Naive thymus-derived CD4-positive, alpha-beta T cell (primary cell): ENCODE results near the gene DYNC2I2. TPM values are rescaled to one million over a fixed set of nuclear protein-coding genes. Genes with fewer than 3 reads are reported as not detected.
"Not testable (repeated sequence)": the region's sequence is repeated elsewhere in the genome, so short reads cannot be mapped to it uniquely, and the experiment has no call there.

Experiments used
- ATAC-seq: fragments of 150-1000 bp; cut with Tn5 transposase; 2 replicates; pipeline ENCODE4 v1.10.0; 2021; ENCODE audit warnings: mild to moderate bottlenecking, moderate library complexity
- CTCF ChIA-PET: fragments of 350-600 bp; sonication (Branson Sonifier 250); formaldehyde crosslinking; loops from one replicate; lab custom pipeline; 2021; ENCODE audit warnings: antibody characterized with exemption; lab: Charles Lee
- POLR2A ChIA-PET: fragments of 350-600 bp; sonication (Branson Sonifier 250); formaldehyde crosslinking; loops from one replicate; lab custom pipeline; 2021; ENCODE audit warnings: antibody characterized with exemption, inconsistent platforms; lab: Charles Lee
- DNase-seq, 9 donors: peaks; one replicate each; pipeline versions ENCODE4 v3.0.0 to v3.0.0-alpha.2; 2020 to 2022; ENCODE audit warnings: mixed read lengths in 1 of 9
- H3K27ac ChIP-seq: one replicate; pipeline ENCODE4 v1.7.0; 2013; ENCODE audit warnings: mild to moderate bottlenecking, low read depth, low read length, moderate library complexity
- H3K27me3 ChIP-seq, 2 donors: one replicate each; pipeline ENCODE4 v1.7.0; 2013; ENCODE audit warnings: low read length in 2 of 2, mild to moderate bottlenecking in 2 of 2, moderate library complexity in 2 of 2; ENCODE audit not compliant: control insufficient read depth in 2 of 2, insufficient read depth in 2 of 2
- H3K36me3 ChIP-seq, 3 experiments: 1 replicate in 2 of 3; 2 replicates in 1 of 3; pipeline ENCODE4 v1.7.0; 2013; ENCODE audit warnings: low read length in 3 of 3, mild to moderate bottlenecking in 3 of 3, moderate library complexity in 1 of 3; ENCODE audit not compliant: insufficient read depth in 3 of 3, control insufficient read depth in 2 of 3
- H3K4me1 ChIP-seq, 2 donors: one replicate each; pipeline ENCODE4 v1.7.0; 2013; ENCODE audit warnings: low read length in 2 of 2, mild to moderate bottlenecking in 2 of 2, moderate library complexity in 1 of 2; ENCODE audit not compliant: control insufficient read depth in 2 of 2, insufficient read depth in 2 of 2
- H3K4me3 ChIP-seq: 2 replicates; pipeline ENCODE4 v1.7.0; 2013; ENCODE audit warnings: mild to moderate bottlenecking, low read length
- H3K9me3 ChIP-seq, 3 experiments: 1 replicate in 2 of 3; 2 replicates in 1 of 3; pipeline ENCODE4 v1.7.0; 2013; ENCODE audit warnings: low read length in 3 of 3; ENCODE audit not compliant: control insufficient read depth in 2 of 3
- H3K27ac Mint-ChIP-seq, 9 donors: one replicate each; pipeline ENCODE4 v1.8.0; 2020 to 2022; ENCODE audit warnings: mixed read lengths in 9 of 9, mild to moderate bottlenecking in 8 of 9, moderate library complexity in 5 of 9, inconsistent platforms in 2 of 9
- H3K27me3 Mint-ChIP-seq, 5 donors: one replicate each; pipeline ENCODE4 v1.8.0; 2021 to 2022; ENCODE audit warnings: mixed read lengths in 5 of 5, mild to moderate bottlenecking in 1 of 5
- H3K36me3 Mint-ChIP-seq, 5 donors: one replicate each; pipeline ENCODE4 v1.8.0; 2020 to 2022; ENCODE audit warnings: mixed read lengths in 5 of 5, mild to moderate bottlenecking in 3 of 5, inconsistent platforms in 1 of 5
- H3K4me1 Mint-ChIP-seq, 7 donors: one replicate each; pipeline ENCODE4 v1.8.0; 2020 to 2022; ENCODE audit warnings: mixed read lengths in 7 of 7, mild to moderate bottlenecking in 3 of 7, inconsistent platforms in 1 of 7
- H3K4me3 Mint-ChIP-seq, 10 donors: one replicate each; pipeline ENCODE4 v1.8.0; 2020 to 2022; ENCODE audit warnings: mild to moderate bottlenecking in 10 of 10, mixed read lengths in 10 of 10, moderate library complexity in 6 of 10, inconsistent platforms in 2 of 10
- H3K9me3 Mint-ChIP-seq, 11 donors: one replicate each; pipeline ENCODE4 v1.8.0; 2020 to 2022; ENCODE audit warnings: mixed read lengths in 11 of 11, mild to moderate bottlenecking in 4 of 11, inconsistent platforms in 1 of 11, moderate library complexity in 1 of 11
- intact Hi-C, 2 donors: fragments of 100-400 bp; cut with micrococcal nuclease; formaldehyde crosslinking; loops; one replicate each; pipeline ENCODE4 v1.15.1; 2023
- polyA plus RNA-seq, 2 donors: library from polyadenylated mRNA; unstranded; fragments of 300-500 nt; fragmentation: Illumina TruSeq; gene quantifications; one replicate each; pipeline ENCODE4 v1.2.3, GENCODE V29; 2021
- total RNA-seq, 6 experiments: library from RNA in 5 of 6; stranded (reverse) in 5 of 6; gene quantifications; 1 replicate in 5 of 6; 2 replicates in 1 of 6; pipeline ENCODE4 v1.2.3 and lab custom pipeline; 2021 to 2026

The DYNC2I2 gene
- total and polyA plus RNA-seq, 7 experiments from 2014 or later = 1.4 to 41.7 (median 3.7) TPM

- Histone ChIP-seq H3K36me3 (no peaks in the 10 kb centered on the region), H3K27me3 (no peaks in the 10 kb centered on the region), H3K4me1 (no peaks in the 10 kb centered on the region), H3K27ac (peak overlapping the region; percentile 60), H3K9me3 (no peaks in the 10 kb centered on the region), H3K4me3 (peak overlapping the region; percentile 68)
- peak overlapping the region; percentile 63 to 92 (median 84) for H3K4me3 Mint-ChIP-seq
- H3K9me3 Mint-ChIP-seq = no peaks in the 10 kb centered on the region
- H3K4me1 Mint-ChIP-seq = peaks cover 4 to 17% (median 10%) of the 10 kb centered on the region in 7 donors
- CTCF ChIA-PET = interaction anchor here (0.6 kb wide), 1 partner anchor 38 kb away, joined by 3 read pairs; no protein-coding TSS in a partner anchor
- POLR2A ChIA-PET = interaction anchor here (1.4 kb wide), 1 partner anchor 11 kb away, joined by 5 read pairs; no protein-coding TSS in a partner anchor
- peak overlapping the region in 6 of 9 donors; percentile 56 to 80 (median 74) for H3K27ac Mint-ChIP-seq
- peaks cover 0 to 2% (median 0%) of the 10 kb centered on the region in 5 donors for H3K36me3 Mint-ChIP-seq
- intact Hi-C loops = loop anchor here (1.0 to 5.0 kb wide), 5 partner anchors 14 to 84 kb away; partner anchors contain the start of genes DYNC2I2 (in 2 of the 2), SET (in 2 of the 2), TBC1D13 (in 2 of the 2) and ZDHHC12 (in 2 of the 2)
- ATAC-seq = peak; percentile 42
- DNase-seq = peak in 4 of 9 donors; percentile 21 to 52 (median 22)
- H3K27me3 Mint-ChIP-seq = no peaks in the 10 kb centered on the region
Measured at GRCh38 chr9:128702949-128703615, 46.4 kb upstream of the DYNC2I2 start.

- Histone ChIP-seq H3K4me3 (peak within 1 kb of the TSS; percentile 68), H3K9me3 (no peaks in the 10 kb centered on the region), H3K27me3 (no peaks in the 10 kb centered on the region), H3K27ac (peak within 1 kb of the TSS; percentile 60), H3K4me1 (no peaks in the 10 kb centered on the region), H3K36me3 (no peaks in the 10 kb centered on the region)
- intact Hi-C loops = loop anchor here (1.0 to 5.0 kb wide), 5 partner anchors 13 to 85 kb away; partner anchors contain the start of genes DYNC2I2 (in 2 of the 2), SET (in 2 of the 2), TBC1D13 (in 2 of the 2) and ZDHHC12 (in 2 of the 2)
- peaks cover 0 to 2% (median 0%) of the 10 kb centered on the region in 5 donors for H3K36me3 Mint-ChIP-seq
- peak within 1 kb of the TSS; percentile 84 to 94 (median 91) for H3K4me3 Mint-ChIP-seq
- CTCF ChIA-PET = interaction anchor here (0.7 to 0.9 kb wide), 2 partner anchors 10 to 18 kb away, joined by 3 to 7 read pairs; no protein-coding TSS in a partner anchor
- H3K9me3 Mint-ChIP-seq = no peaks in the 10 kb centered on the region
- H3K4me1 Mint-ChIP-seq = peaks cover 4 to 17% (median 10%) of the 10 kb centered on the region in 7 donors
- POLR2A ChIA-PET = interaction anchor here (0.6 to 1.0 kb wide), 2 partner anchors 12 to 1186 kb away, joined by 3 read pairs; no protein-coding TSS in a partner anchor
- H3K27me3 Mint-ChIP-seq = no peaks in the 10 kb centered on the region
- ATAC-seq (peak; percentile 94), DNase-seq (peak; percentile 63 to 95 (median 82))
- peak within 1 kb of the TSS; percentile 52 to 91 (median 79) for H3K27ac Mint-ChIP-seq
Measured at GRCh38 chr9:128702445-128702948, 45.9 kb upstream of the DYNC2I2 start, which contains the start of gene PKN3. Gene PKN3 (plus strand): TSS chr9:128702503. CDS start chr9:128702916, 413 bp downstream.

- Mint-ChIP-seq H3K4me1 (peaks cover 4 to 17% (median 10%) of the 10 kb centered on the region in 7 donors), H3K27me3 (no peaks in the 10 kb centered on the region), H3K36me3 (peaks cover 0 to 6% (median 0%) of the 10 kb centered on the region in 5 donors), H3K4me3 (peak overlapping the region in 8 of 10 donors; percentile 14 to 92 (median 52)), H3K9me3 (no peaks in the 10 kb centered on the region), H3K27ac (peak overlapping the region in 2 of 9 donors; percentile 67 to 71)
- ChIA-PET POLR2A (interaction anchor here (0.6 to 1.0 kb wide), 2 partner anchors 11 to 23 kb away, joined by 3 read pairs; partner anchors contain the start of gene ZDHHC12), CTCF (interaction anchor here (0.6 to 0.9 kb wide), 2 partner anchors 9 to 94 kb away, joined by 3 to 4 read pairs; no protein-coding TSS in a partner anchor)
- DNase-seq (no peak), ATAC-seq (no peak)
- Histone ChIP-seq H3K27ac (no peak overlapping the region), H3K36me3 (peaks cover 2 to 9% (median 3%) of the 10 kb centered on the region in 3 experiments), H3K4me3 (no peak overlapping the region), H3K9me3 (no peaks in the 10 kb centered on the region), H3K27me3 (no peaks in the 10 kb centered on the region), H3K4me1 (no peaks in the 10 kb centered on the region)
- intact Hi-C loops = loop anchor here (5.0 kb wide), 1 partner anchor 86 kb away; the partner anchor contains the start of gene TBC1D13 (in 2 of the 2)
Measured at GRCh38 chr9:128701227-128701854, 44.7 kb upstream of the DYNC2I2 start.

- H3K27me3 ChIP-seq, CTCF ChIA-PET, H3K27ac ChIP-seq, H3K27ac Mint-ChIP-seq, ATAC-seq, H3K4me3 ChIP-seq, intact Hi-C loops, H3K27me3 Mint-ChIP-seq, H3K9me3 Mint-ChIP-seq, H3K36me3 Mint-ChIP-seq, H3K4me1 ChIP-seq, H3K4me3 Mint-ChIP-seq, DNase-seq, H3K9me3 ChIP-seq: not testable (repeated sequence)
- POLR2A ChIA-PET = interaction anchor here (1.1 kb wide), 1 partner anchor 10 kb away, joined by 3 read pairs; the partner anchor contains the start of gene SET
- H3K36me3 ChIP-seq = peaks cover 3 to 18% (median 14%) of the 10 kb centered on the region in 3 experiments
- peaks cover 4 to 17% (median 10%) of the 10 kb centered on the region in 7 donors for H3K4me1 Mint-ChIP-seq
Measured at GRCh38 chr9:128699096-128699795, 42.6 kb upstream of the DYNC2I2 start.

- intact Hi-C loops = no loop called here
- Histone ChIP-seq H3K27ac (no peak overlapping the region), H3K27me3 (no peaks in the 10 kb centered on the region), H3K9me3 (no peaks in the 10 kb centered on the region), H3K36me3 (peaks cover 11 to 36% (median 35%) of the 10 kb centered on the region in 3 experiments), H3K4me3 (no peak overlapping the region), H3K4me1 (no peaks in the 10 kb centered on the region)
- Mint-ChIP-seq H3K27ac (peak overlapping the region in 4 of 9 donors; percentile 11 to 75 (median 63)), H3K4me1 (peaks cover 0 to 15% (median 10%) of the 10 kb centered on the region in 7 donors), H3K4me3 (no peak overlapping the region), H3K9me3 (no peaks in the 10 kb centered on the region), H3K27me3 (no peaks in the 10 kb centered on the region), H3K36me3 (peaks cover 8 to 20% (median 13%) of the 10 kb centered on the region in 5 donors)
- CTCF ChIA-PET = interaction anchor here (0.6 to 1.0 kb wide), 2 partner anchors 12 kb away, joined by 3 to 4 read pairs; no protein-coding TSS in a partner anchor
- no peak for DNase-seq
- ATAC-seq = no peak
- POLR2A ChIA-PET = interaction anchor here (0.7 to 1.4 kb wide), 4 partner anchors 11 to 48 kb away, joined by 3 to 4 read pairs (median 4); partner anchors contain the start of genes DYNC2I2 and ZDHHC12
Measured at GRCh38 chr9:128696923-128697707, 40.5 kb upstream of the DYNC2I2 start.
